ENCODE results near the gene AGGF1.

GRCh38 chr5:76982450-76982849, 47.8 kb upstream of the AGGF1 start:
- TF ChIP-seq L3MBTL2 (conservative IDR thresholded peaks at IDR 0.05) (no peak), ARNT (IDR thresholded peaks at IDR 0.05) (no peak), SUZ12 (IDR thresholded peaks at IDR 0.05) (no peak), SP1 (IDR thresholded peaks at IDR 0.05) (no peak), CTBP1 (IDR thresholded peaks at IDR 0.05; ENCODE audit: borderline replicate concordance) (no peak), LEF1 (IDR thresholded peaks at IDR 0.05; ENCODE audit: borderline replicate concordance) (no peak), PKNOX1 (IDR thresholded peaks at IDR 0.05) (no peak), ZNF384 (IDR thresholded peaks at IDR 0.05) (no peak)

Data from HEK293T (cell line).